ENCODE results near the gene LRIG2.
"Not testable (repeated sequence)": the region's sequence is repeated elsewhere in the genome, so short reads cannot be mapped to it uniquely, and the experiment has no call there.

Gene LRIG2

GRCh38 chr1:113158743-113159142 lies 85.7 kb downstream of the LRIG2 start:
- not testable (repeated sequence) for H3K36me3 Mint-ChIP-seq, H3K4me1 Mint-ChIP-seq, H3K4me3 Mint-ChIP-seq, H3K27ac Mint-ChIP-seq, ATAC-seq, H3K27me3 Mint-ChIP-seq
- H3K9me3 Mint-ChIP-seq: peaks cover 14% of the 10 kb centered on the region

GRCh38 chr1:113166473-113166872 lies 93.5 kb downstream of the LRIG2 start:
- Mint-ChIP-seq H3K9me3 (no peaks in the 10 kb centered on the region), H3K36me3 (peaks cover 4% of the 10 kb centered on the region), H3K27me3 (peaks cover 21% of the 10 kb centered on the region), H3K4me3 (no peak overlapping the region), H3K4me1 (peaks cover 7% of the 10 kb centered on the region), H3K27ac (no peak overlapping the region)
- no peak for ATAC-seq

- peaks cover 11% of the 10 kb centered on the region for H3K36me3 Mint-ChIP-seq
- no peak for ATAC-seq
- no peak overlapping the region for H3K27ac Mint-ChIP-seq
- peaks cover 7% of the 10 kb centered on the region for H3K4me1 Mint-ChIP-seq
- H3K27me3 Mint-ChIP-seq: peaks cover 14% of the 10 kb centered on the region
- H3K9me3 Mint-ChIP-seq: peaks cover 7% of the 10 kb centered on the region
- H3K4me3 Mint-ChIP-seq: no peak overlapping the region
These were observed 95.9 kb downstream of the LRIG2 start for GRCh38 chr1:113168946-113169345.

GRCh38 chr1:113169591-113169990 lies 96.6 kb downstream of the LRIG2 start:
- no peak overlapping the region for H3K4me3 Mint-ChIP-seq
- peaks cover 8% of the 10 kb centered on the region for H3K9me3 Mint-ChIP-seq
- no peak overlapping the region for H3K27ac Mint-ChIP-seq
- peaks cover 7% of the 10 kb centered on the region for H3K4me1 Mint-ChIP-seq
- peaks cover 11% of the 10 kb centered on the region for H3K36me3 Mint-ChIP-seq
- peaks cover 10% of the 10 kb centered on the region for H3K27me3 Mint-ChIP-seq
- no peak for ATAC-seq

- no peak for ATAC-seq
- H3K4me3 Mint-ChIP-seq: no peak overlapping the region
- H3K4me1 Mint-ChIP-seq: peaks cover 7% of the 10 kb centered on the region
- H3K36me3 Mint-ChIP-seq: peaks cover 7% of the 10 kb centered on the region
- no peak overlapping the region for H3K27ac Mint-ChIP-seq
- H3K9me3 Mint-ChIP-seq: peaks cover 8% of the 10 kb centered on the region
- peaks cover 4% of the 10 kb centered on the region for H3K27me3 Mint-ChIP-seq
These were observed 97.5 kb downstream of the LRIG2 start for GRCh38 chr1:113170519-113170918.

GRCh38 chr1:113178106-113178505 lies 105.1 kb downstream of the LRIG2 start:
- Mint-ChIP-seq H3K9me3 (peaks cover 4% of the 10 kb centered on the region), H3K27ac (peak overlapping the region; percentile 31), H3K36me3 (peaks cover 7% of the 10 kb centered on the region), H3K27me3 (no peaks in the 10 kb centered on the region), H3K4me3 (no peak overlapping the region), H3K4me1 (peaks cover 25% of the 10 kb centered on the region)
- peak; percentile 92 for ATAC-seq

GRCh38 chr1:113178522-113178921 lies 105.5 kb downstream of the LRIG2 start:
- Mint-ChIP-seq H3K4me3 (no peak overlapping the region), H3K9me3 (peaks cover 4% of the 10 kb centered on the region), H3K4me1 (peaks cover 25% of the 10 kb centered on the region), H3K36me3 (peaks cover 4% of the 10 kb centered on the region), H3K27me3 (no peaks in the 10 kb centered on the region), H3K27ac (peak overlapping the region; percentile 31)
- ATAC-seq: no peak

Data from stimulated activated memory B cell treated with anti-CD40 and anti-IgM and Interleukin-4, amounts not matched to agents 10 μg/mL and 1 μg/mL and 100 μg/mL, for 72 hours (primary cell).